IgD-negative memory B cell (primary cell): ENCODE data around the gene OR1A2. TPM values are rescaled to one million over a fixed set of nuclear protein-coding genes. Genes with fewer than 3 reads are reported as not detected.
"Not testable (repeated sequence)": the region's sequence is repeated elsewhere in the genome, so short reads cannot be mapped to it uniquely, and the experiment has no call there.

Experiments used
- H3K27ac Mint-ChIP-seq, 3 donors: one replicate each; pipeline ENCODE4 v1.8.0; 2020 to 2022; ENCODE audit warnings: mild to moderate bottlenecking in 3 of 3, mixed read lengths in 3 of 3, moderate library complexity in 1 of 3
- H3K27me3 Mint-ChIP-seq: one replicate; pipeline ENCODE4 v1.8.0; 2021; ENCODE audit warnings: mixed read lengths
- H3K36me3 Mint-ChIP-seq: one replicate; pipeline ENCODE4 v1.8.0; 2020; ENCODE audit warnings: mild to moderate bottlenecking, mixed read lengths
- H3K4me1 Mint-ChIP-seq, 3 donors: one replicate each; pipeline ENCODE4 v1.8.0; 2020 to 2022; ENCODE audit warnings: mixed read lengths in 3 of 3, mild to moderate bottlenecking in 1 of 3
- H3K4me3 Mint-ChIP-seq, 4 donors: one replicate each; pipeline ENCODE4 v1.8.0; 2020 to 2022; ENCODE audit warnings: mild to moderate bottlenecking in 4 of 4, mixed read lengths in 4 of 4, moderate library complexity in 3 of 4
- H3K9me3 Mint-ChIP-seq, 3 donors: one replicate each; pipeline ENCODE4 v1.8.0; 2020 to 2021; ENCODE audit warnings: mixed read lengths in 3 of 3, mild to moderate bottlenecking in 1 of 3
- polyA plus RNA-seq: library from polyadenylated mRNA; unstranded; fragments of 300-500 nt; fragmentation: Illumina TruSeq; gene quantifications from one replicate; pipeline ENCODE4 v1.2.3, GENCODE V29; 2021

OR1A2 gene
- polyA plus RNA-seq, 1 donor from 2014 or later: not detected

DNA sequence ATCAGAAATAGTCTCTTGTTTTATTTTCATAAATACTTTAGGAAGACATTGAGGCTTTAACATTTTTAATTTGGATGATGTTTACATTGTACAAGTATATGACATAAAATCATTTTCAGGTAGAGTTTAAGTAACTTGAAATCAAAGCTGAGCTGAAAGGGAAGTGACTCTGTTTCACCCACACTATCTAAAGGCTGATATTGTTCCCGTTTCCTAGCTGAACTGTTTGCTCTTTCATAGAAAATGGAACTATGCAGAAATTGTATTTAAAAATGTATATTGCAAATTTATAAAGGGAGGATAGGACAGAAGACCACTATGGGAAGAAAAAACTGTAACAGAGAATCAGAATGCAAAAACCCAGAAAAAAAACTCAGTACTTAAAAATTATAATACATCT, 47.5 kb downstream of the OR1A2 start:
- H3K36me3 Mint-ChIP-seq, H3K9me3 Mint-ChIP-seq, H3K4me1 Mint-ChIP-seq, H3K4me3 Mint-ChIP-seq, H3K27ac Mint-ChIP-seq, H3K27me3 Mint-ChIP-seq: not testable (repeated sequence)

Other genes starting within 250 kb of the OR1A2 start
- not detected for gene OR1D5, start 133.9 kb upstream of the OR1A2 start, polyA plus RNA-seq
- gene OR1D2, start 93.1 kb upstream of the OR1A2 start, polyA plus RNA-seq: not detected
- not detected for gene OR1G1, start 70.0 kb upstream of the OR1A2 start, polyA plus RNA-seq
- gene OR1A1, start 10.1 kb downstream of the OR1A2 start, polyA plus RNA-seq: not detected
- 0.64 TPM for gene OR3A1, start 100.8 kb downstream of the OR1A2 start, polyA plus RNA-seq
- 1.7 TPM for gene OR3A2, start 188.8 kb downstream of the OR1A2 start, polyA plus RNA-seq
- gene OR1E1, start 200.9 kb downstream of the OR1A2 start, polyA plus RNA-seq: not detected
- gene OR3A3, start 213.9 kb downstream of the OR1A2 start, polyA plus RNA-seq: not detected
- not detected for gene OR1E2, start 236.3 kb downstream of the OR1A2 start, polyA plus RNA-seq